ENCODE results near the gene TCP11L2. TPM values are rescaled to one million over a fixed set of nuclear protein-coding genes. Genes with fewer than 3 reads are reported as not detected.

TCP11L2 gene
- total RNA-seq, 1 experiment from 2014 or later, result 7.7 TPM

- H3K27ac Mint-ChIP-seq (ENCODE audit: unreplicated experiment), result no peak overlapping the region
- POLR2A ChIA-PET, result no interaction called here
- DNase-seq, result no peak
- Histone ChIP-seq H3K9me3 (no peaks in the 10 kb centered on the region), H3K36me3 (ENCODE audit: control insufficient read depth, insufficient read depth, low read length) (no peaks in the 10 kb centered on the region), H3K4me3 (ENCODE audit: low read depth, low read length) (no peak overlapping the region), H3K4me1 (peaks cover 7% of the 10 kb centered on the region), H3K27me3 (replicated peaks; ENCODE audit: control insufficient read depth, insufficient read depth, low read length) (no peaks in the 10 kb centered on the region)
- peak overlapping the region; percentile 92 for H3K4me3 Mint-ChIP-seq (ENCODE audit: unreplicated experiment)
- H3K27me3 Mint-ChIP-seq (ENCODE audit: insufficient read depth, unreplicated experiment), result no peaks in the 10 kb centered on the region
- peaks cover 6% of the 10 kb centered on the region for H3K4me1 Mint-ChIP-seq (ENCODE audit: low read depth, unreplicated experiment)
- H3K9me3 Mint-ChIP-seq (ENCODE audit: unreplicated experiment), result no peaks in the 10 kb centered on the region
- no peaks in the 10 kb centered on the region for H3K36me3 Mint-ChIP-seq (ENCODE audit: insufficient read depth, unreplicated experiment)
- TF ChIP-seq, protein P1, sequence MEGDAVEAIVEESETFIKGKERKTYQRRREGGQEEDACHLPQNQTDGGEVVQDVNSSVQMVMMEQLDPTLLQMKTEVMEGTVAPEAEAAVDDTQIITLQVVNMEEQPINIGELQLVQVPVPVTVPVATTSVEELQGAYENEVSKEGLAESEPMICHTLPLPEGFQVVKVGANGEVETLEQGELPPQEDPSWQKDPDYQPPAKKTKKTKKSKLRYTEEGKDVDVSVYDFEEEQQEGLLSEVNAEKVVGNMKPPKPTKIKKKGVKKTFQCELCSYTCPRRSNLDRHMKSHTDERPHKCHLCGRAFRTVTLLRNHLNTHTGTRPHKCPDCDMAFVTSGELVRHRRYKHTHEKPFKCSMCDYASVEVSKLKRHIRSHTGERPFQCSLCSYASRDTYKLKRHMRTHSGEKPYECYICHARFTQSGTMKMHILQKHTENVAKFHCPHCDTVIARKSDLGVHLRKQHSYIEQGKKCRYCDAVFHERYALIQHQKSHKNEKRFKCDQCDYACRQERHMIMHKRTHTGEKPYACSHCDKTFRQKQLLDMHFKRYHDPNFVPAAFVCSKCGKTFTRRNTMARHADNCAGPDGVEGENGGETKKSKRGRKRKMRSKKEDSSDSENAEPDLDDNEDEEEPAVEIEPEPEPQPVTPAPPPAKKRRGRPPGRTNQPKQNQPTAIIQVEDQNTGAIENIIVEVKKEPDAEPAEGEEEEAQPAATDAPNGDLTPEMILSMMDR (IDR thresholded peaks at IDR 0.05; ENCODE audit: insufficient read depth in 1 of 2, low read depth in 1 of 2, low read length in 1 of 2, severe bottlenecking in 1 of 2, unreplicated experiment in 1 of 2), result no peak
- BruUV-seq (replicated peaks), result no TSS peak
- CTCF ChIA-PET, result interaction anchor here (1.0 to 1.2 kb wide), 2 partner anchors 19 to 57 kb away, joined by 3 to 4 read pairs; partner anchors contain the start of gene POLR3B
- intact Hi-C loops (cut with micrococcal nuclease; ENCODE audit: unreplicated experiment), result no loop called here
These were observed 1.8 kb upstream of the TCP11L2 start for GRCh38 chr12:106300761-106301160.

GRCh38 chr12:106301241-106301610 is 1.3 kb upstream of the TCP11L2 start:
- TF ChIP-seq, protein P1 (IDR thresholded peaks at IDR 0.05; ENCODE audit: insufficient read depth in 1 of 2, low read depth in 1 of 2, low read length in 1 of 2, severe bottlenecking in 1 of 2, unreplicated experiment in 1 of 2), result no peak
- H3K4me3 ChIP-seq (ENCODE audit: low read depth, low read length), result no peak overlapping the region
- no TSS peak for BruUV-seq (replicated peaks)
- Mint-ChIP-seq H3K4me1 (ENCODE audit: low read depth, unreplicated experiment) (peaks cover 6% of the 10 kb centered on the region), H3K27me3 (ENCODE audit: insufficient read depth, unreplicated experiment) (no peaks in the 10 kb centered on the region), H3K36me3 (ENCODE audit: insufficient read depth, unreplicated experiment) (no peaks in the 10 kb centered on the region), H3K27ac (ENCODE audit: unreplicated experiment) (peak overlapping the region; percentile 100), H3K4me3 (ENCODE audit: unreplicated experiment) (peak overlapping the region; percentile 92), H3K9me3 (ENCODE audit: unreplicated experiment) (no peaks in the 10 kb centered on the region)
- H3K4me1 ChIP-seq, result peaks cover 11% of the 10 kb centered on the region
- CTCF ChIA-PET, result interaction anchor here (1.2 kb wide), 1 partner anchor 57 kb away, joined by 4 read pairs; the partner anchor contains the start of gene POLR3B
- H3K36me3 ChIP-seq (ENCODE audit: control insufficient read depth, insufficient read depth, low read length), result no peaks in the 10 kb centered on the region
- intact Hi-C loops (cut with micrococcal nuclease; ENCODE audit: unreplicated experiment), result no loop called here
- no peak for DNase-seq
- no peaks in the 10 kb centered on the region for H3K9me3 ChIP-seq
- POLR2A ChIA-PET, result no interaction called here
- no peaks in the 10 kb centered on the region for H3K27me3 ChIP-seq (replicated peaks; ENCODE audit: control insufficient read depth, insufficient read depth, low read length)

GRCh38 chr12:106301611-106302321 is 767 bp upstream of the TCP11L2 start:
- ChIA-PET POLR2A (no interaction called here), CTCF (interaction anchor here (1.0 kb wide), 1 partner anchor 44 kb away, joined by 4 read pairs; no protein-coding TSS in a partner anchor)
- TF ChIP-seq, protein P1 (IDR thresholded peaks at IDR 0.05; ENCODE audit: insufficient read depth in 1 of 2, low read depth in 1 of 2, low read length in 1 of 2, severe bottlenecking in 1 of 2, unreplicated experiment in 1 of 2), result no peak
- Histone ChIP-seq H3K9me3 (no peaks in the 10 kb centered on the region), H3K4me1 (peaks cover 17% of the 10 kb centered on the region), H3K27me3 (replicated peaks; ENCODE audit: control insufficient read depth, insufficient read depth, low read length) (no peaks in the 10 kb centered on the region), H3K4me3 (ENCODE audit: low read depth, low read length) (peak overlapping the region; percentile 57), H3K36me3 (ENCODE audit: control insufficient read depth, insufficient read depth, low read length) (no peaks in the 10 kb centered on the region)
- Mint-ChIP-seq H3K27ac (ENCODE audit: unreplicated experiment) (peak overlapping the region; percentile 100), H3K27me3 (ENCODE audit: insufficient read depth, unreplicated experiment) (no peaks in the 10 kb centered on the region), H3K36me3 (ENCODE audit: insufficient read depth, unreplicated experiment) (no peaks in the 10 kb centered on the region), H3K9me3 (ENCODE audit: unreplicated experiment) (no peaks in the 10 kb centered on the region), H3K4me1 (ENCODE audit: low read depth, unreplicated experiment) (peaks cover 6% of the 10 kb centered on the region), H3K4me3 (ENCODE audit: unreplicated experiment) (peak overlapping the region; percentile 92)
- intact Hi-C loops (cut with micrococcal nuclease; ENCODE audit: unreplicated experiment), result loop anchor here (2.0 kb wide), 1 partner anchor 57 kb away; no protein-coding TSS in a partner anchor
- BruUV-seq (replicated peaks), result no TSS peak
- DNase-seq, result peak; percentile 45 to 60

Data from Caco-2 (cell line).